GM19467 (cell line): ENCODE data around the gene SLC13A2.
"Not testable (repeated sequence)": the region's sequence is repeated elsewhere in the genome, so short reads cannot be mapped to it uniquely, and the experiment has no call there.

ENCODE experiments used
- ATAC-seq: cut with Tn5 transposase; IDR thresholded peaks from one replicate; pipeline ENCODE4 v1.9.1; 2021; ENCODE audit warnings: mild to moderate bottlenecking, moderate library complexity; ENCODE audit not compliant: unreplicated experiment

Gene SLC13A2, protein sequence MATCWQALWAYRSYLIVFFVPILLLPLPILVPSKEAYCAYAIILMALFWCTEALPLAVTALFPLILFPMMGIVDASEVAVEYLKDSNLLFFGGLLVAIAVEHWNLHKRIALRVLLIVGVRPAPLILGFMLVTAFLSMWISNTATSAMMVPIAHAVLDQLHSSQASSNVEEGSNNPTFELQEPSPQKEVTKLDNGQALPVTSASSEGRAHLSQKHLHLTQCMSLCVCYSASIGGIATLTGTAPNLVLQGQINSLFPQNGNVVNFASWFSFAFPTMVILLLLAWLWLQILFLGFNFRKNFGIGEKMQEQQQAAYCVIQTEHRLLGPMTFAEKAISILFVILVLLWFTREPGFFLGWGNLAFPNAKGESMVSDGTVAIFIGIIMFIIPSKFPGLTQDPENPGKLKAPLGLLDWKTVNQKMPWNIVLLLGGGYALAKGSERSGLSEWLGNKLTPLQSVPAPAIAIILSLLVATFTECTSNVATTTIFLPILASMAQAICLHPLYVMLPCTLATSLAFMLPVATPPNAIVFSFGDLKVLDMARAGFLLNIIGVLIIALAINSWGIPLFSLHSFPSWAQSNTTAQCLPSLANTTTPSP

DNA sequence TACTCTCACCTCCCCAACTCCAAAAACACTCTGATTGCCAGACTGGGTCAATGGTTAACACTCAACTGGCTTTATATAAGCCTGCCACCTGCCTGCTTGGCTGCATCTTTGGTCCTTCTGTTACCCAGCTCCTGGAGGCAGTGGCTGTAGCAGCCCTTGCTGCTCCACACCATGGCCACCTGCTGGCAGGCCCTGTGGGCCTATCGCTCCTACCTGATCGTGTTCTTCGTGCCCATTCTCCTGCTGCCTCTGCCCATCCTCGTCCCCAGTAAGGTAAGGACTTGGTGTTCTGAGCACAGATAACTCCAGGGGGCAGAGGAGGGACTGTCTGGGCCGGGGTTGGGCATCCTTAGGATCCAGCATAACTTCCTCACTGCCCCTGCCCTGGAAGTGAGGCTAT, at the start of gene SLC13A2:
Gene SLC13A2 (plus strand): TSS at position 103 of the 400 bp plus-strand sequence. CDS start 69 bp downstream, at position 172.
- no peak for ATAC-seq

DNA sequence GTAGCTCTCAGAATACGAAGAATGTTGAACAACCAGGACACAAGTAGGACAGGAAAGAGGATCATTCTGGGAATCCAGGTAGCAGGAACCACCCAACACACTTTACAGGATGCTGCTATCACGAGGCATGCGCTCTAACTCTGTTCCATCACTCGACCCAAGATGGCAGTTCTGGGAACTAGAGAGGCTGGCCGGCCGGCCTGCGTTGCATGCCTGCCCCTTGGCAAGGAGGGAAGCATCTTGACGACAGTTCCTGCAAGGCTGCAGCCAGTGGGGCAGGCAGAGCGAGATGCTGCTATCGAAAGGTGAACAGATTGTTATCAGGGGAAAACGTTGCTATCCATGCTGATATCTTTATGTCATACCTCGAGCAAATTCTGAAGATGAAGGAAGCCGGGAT, 48.2 kb upstream of the SLC13A2 start:
- ATAC-seq, result no peak

DNA sequence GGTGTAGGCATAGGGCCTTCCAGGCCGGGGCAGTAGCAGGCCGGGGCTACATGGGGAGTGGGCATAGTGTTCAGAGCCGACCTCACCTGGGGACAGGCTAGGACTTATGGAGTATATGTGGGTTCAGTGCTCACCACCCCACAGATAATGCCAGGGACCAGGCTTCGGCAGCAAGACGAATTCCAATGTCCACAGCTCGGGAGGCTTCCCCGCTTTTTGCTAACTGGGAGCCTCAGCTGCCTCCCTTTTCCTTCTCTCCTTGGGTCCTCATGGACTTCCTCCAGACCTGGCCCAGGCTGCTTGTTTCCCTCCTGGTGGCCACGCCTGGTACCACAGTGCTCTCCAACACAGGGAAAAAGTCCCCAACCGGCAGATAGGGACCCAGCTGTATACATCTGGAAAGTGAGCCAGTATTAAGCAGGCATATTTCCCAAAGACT, 47.3 kb upstream of the SLC13A2 start:
- no peak for ATAC-seq

GRCh38 chr17:28427371-28427770, 46.1 kb upstream of the SLC13A2 start:
- ATAC-seq, result no peak

GRCh38 chr17:28427982-28428381, 45.5 kb upstream of the SLC13A2 start:
- not testable (repeated sequence) for ATAC-seq

- no peak for ATAC-seq
These were observed 39.7 kb upstream of the SLC13A2 start for GRCh38 chr17:28433721-28434120.

DNA sequence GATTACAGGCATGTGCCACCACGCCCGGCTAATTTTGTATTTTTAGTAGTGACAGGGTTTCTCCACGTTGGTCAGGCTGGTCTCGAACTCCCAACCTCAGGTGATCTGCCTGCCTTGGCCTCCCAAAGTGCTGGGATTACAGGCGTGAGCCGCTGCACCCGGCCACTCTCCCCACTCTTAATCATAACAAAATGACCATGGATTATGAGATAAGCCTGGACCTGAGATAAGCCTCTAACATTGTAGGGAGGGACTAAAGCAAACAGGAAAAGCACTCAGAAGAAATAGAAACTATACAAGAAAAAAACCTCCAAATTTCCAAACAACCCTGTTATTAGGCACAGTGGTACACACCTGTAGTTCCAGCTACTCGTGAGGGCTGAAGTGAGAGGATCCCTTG, 39.1 kb upstream of the SLC13A2 start:
- ATAC-seq, result not testable (repeated sequence)

DNA sequence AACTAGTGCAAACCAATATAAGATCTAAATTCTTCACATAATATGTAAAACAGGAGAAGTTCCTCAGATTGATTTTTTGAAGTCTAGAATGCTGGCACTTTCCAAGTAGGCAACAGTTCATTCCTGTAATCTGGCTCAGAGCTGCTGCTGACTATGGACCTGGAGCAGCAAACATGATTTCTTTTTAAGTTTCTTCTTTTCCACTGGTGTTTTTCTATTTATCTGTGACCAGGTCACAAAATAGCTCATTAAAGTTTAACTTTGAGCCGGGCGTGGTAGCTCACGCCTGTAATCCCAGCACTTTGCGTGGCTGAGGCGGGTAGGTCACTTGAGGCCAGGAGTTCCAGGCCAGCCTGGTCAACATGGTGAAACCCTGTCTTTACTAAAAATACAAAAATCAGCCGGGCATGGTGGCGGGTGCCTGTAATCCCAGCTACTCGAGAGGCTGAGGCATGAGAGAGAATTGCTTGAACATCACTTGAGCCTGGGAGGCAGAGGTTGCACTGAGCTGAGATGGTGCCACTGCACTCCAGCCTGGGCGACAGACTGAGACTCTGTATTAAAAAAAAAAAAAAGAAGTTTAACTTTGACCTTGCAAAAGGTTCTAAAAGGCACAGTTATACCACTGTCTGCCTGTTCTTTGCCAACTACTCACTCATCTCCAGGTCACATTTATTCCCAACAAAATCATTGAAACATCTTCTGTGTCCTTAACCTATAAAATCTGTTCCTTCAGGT, 29.4 kb upstream of the SLC13A2 start:
- ATAC-seq, result no peak

- ATAC-seq, result no peak
These were observed 26.6 kb upstream of the SLC13A2 start for GRCh38 chr17:28446716-28447395.

GRCh38 chr17:28447396-28447760, 26.1 kb upstream of the SLC13A2 start:
- no peak for ATAC-seq

DNA sequence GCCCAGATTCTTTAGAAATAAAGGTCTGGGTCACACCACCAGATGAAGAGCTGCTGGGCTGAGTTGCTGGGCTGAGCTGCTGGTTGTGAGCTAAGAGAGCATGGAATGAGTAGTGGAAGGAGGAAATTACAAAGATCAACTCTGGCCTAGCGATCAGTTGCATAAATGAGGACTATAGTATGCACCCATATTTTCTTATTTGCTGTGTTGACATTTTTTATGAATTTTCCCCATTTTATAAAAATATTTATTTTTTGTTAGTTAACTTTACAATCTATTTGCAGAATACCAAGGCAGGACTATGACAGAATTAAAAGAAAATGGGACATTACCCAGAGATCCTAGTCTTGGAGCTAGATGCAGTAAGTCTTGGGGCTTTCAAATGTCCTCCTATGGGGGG, 23.6 kb upstream of the SLC13A2 start:
- no peak for ATAC-seq

DNA sequence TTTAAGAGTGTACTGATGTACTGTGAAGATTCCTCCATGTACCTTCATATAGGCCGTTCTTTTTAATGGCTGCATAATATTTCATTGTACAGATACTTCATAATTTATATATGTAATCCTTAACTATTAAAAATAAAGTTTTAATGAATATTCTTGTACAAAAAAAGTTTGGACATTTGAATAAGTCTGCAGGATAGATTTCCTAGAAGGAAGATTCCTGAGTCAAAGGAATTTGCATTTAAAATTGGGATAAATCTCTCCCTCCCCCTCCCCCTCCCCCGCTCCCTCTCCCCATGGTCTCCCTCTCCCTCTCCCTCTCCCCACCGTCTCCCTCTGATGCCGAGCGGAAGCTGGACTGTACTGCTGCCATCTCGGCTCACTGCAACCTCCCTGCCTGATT, 15.6 kb upstream of the SLC13A2 start:
- ATAC-seq, result no peak

DNA sequence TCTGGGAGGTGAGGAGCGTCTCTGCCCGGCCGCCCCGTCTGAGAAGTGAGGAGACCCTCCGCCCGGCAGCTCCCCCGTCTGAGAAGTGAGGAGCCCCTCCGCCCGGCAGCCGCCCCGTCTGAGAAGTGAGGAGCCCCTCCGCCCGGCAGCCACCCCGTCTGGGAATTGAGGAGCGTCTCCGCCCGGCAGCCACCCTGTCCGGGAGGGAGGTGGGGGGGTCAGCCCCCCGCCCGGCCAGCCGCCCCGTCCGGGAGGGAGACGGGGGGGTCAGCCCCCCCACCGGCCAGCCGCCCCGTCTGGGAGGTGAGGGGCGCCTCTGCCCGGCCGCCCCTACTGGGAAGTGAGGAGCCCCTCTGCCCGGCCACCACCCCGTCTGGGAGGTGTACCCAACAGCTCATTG, 14.6 kb upstream of the SLC13A2 start:
- ATAC-seq, result not testable (repeated sequence)

DNA sequence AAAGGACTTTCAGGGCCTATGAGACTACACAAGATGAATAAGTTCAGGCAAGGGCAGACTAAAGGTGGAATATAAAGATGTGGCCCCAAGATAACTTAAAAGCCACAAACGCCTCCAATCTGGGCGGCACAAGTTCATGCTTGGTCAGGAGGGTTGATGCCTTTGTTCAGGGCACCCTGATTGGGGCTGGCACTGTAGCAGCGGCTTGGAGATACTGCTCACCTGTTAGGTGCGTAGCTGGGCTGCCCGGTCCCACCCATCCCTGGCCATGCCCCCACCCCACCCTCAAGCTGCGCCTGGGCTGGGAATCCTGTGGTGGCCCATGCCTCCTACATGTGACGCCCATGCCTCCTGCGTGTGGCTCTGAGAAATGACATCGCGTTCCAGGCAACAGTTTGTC, 12.5 kb upstream of the SLC13A2 start:
- no peak for ATAC-seq

GRCh38 chr17:28466001-28466400, 7.4 kb upstream of the SLC13A2 start:
- no peak for ATAC-seq

- ATAC-seq, result no peak
These were observed 6.9 kb upstream of the SLC13A2 start for GRCh38 chr17:28466521-28467048.

DNA sequence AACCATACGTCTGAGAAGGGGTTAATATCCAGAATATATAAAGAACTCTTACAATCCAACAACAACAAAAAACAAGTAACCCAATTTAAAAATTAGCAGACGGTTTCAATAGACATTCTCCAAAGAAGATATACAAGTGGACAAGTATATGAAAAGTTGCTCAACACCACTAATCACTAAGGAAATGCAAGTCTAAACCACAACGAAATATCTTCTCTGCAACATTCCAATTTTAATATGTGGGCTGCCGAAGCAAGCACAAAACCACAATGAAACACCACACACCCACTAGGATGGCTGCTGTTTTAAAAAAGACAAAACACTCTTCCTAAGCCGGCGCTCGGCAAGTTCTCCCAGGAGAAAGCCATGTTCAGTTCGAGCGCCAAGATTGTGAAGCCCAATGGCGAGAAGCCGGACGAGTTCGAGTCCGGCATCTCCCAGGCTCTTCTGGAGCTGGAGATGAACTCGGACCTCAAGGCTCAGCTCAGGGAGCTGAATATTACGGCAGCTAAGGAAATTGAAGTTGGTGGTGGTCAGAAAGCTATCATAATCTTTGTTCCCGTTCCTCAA, 5.9 kb upstream of the SLC13A2 start:
- ATAC-seq, result no peak

GRCh38 chr17:28468033-28468735, 5.3 kb upstream of the SLC13A2 start:
- ATAC-seq, result not testable (repeated sequence)

DNA sequence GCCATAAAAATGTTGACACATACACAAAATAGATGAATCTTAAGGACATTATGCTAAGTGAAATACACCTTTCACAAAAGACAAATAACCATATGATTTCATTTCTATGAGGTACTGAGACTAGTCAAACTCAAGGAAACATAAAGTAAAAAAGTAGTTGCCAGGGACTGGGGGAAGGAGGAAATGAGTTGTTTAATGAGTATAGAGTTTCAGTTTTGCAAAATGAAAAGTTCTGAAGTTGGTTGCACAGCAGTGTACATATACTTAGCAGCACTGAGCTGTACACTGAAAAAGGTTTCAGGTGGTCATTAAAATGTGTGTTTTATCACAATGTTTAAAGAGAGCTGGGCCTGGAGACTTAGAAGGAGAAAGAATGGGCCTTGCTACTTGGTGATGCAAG, 4.7 kb upstream of the SLC13A2 start:
- ATAC-seq, result no peak

DNA sequence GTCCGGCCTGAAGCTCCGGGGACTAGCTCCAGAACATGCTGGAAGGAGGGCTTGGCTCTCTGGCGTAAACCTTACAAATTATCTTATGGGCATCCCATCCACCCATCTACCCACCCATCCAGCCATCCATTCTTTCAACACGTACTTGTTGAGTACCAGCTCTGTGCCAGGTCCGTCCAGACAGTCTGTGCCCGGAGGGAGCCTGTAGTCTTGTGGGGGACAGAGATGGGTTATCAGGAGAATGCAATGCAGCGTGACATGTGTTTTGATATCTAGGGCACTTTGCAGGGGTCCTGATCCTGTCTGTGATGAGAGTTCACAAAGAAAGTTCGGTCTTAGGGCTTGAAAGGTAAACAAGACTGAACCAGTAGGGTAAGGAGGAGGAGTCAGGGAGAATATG, 4.1 kb upstream of the SLC13A2 start:
- no peak for ATAC-seq
